Trophoblast cell (in vitro differentiated cells and primary cell): Measurements from ENCODE around the gene ASAP2.

ENCODE experiments used
- DNase-seq, 2 donors: peaks; one replicate each; pipeline ENCODE4 v3.0.0-alpha.2; 2016
- H2AFZ ChIP-seq: 2 replicates; pipeline ENCODE4 v1.6.1; 2013; ENCODE audit warnings: low read length, moderate library complexity, mild to moderate bottlenecking; ENCODE audit not compliant: insufficient read depth, poor library complexity
- H2AK5ac ChIP-seq: 2 replicates; pipeline ENCODE4 v1.6.1; 2013; ENCODE audit warnings: mild to moderate bottlenecking, low read length
- H2BK120ac ChIP-seq: 2 replicates; pipeline ENCODE4 v1.6.1; 2013; ENCODE audit warnings: low read length, mild to moderate bottlenecking, moderate library complexity; ENCODE audit not compliant: insufficient read depth, poor library complexity
- H2BK12ac ChIP-seq: 2 replicates; pipeline ENCODE4 v1.6.1; 2013; ENCODE audit warnings: mild to moderate bottlenecking, low read length, moderate library complexity
- H2BK5ac ChIP-seq: 2 replicates; pipeline ENCODE4 v1.6.1; 2013; ENCODE audit warnings: low read length, low read depth, moderate library complexity, mild to moderate bottlenecking; ENCODE audit not compliant: poor library complexity
- H3K14ac ChIP-seq: 2 replicates; pipeline ENCODE4 v1.6.1; 2013; ENCODE audit warnings: mild to moderate bottlenecking, low read length
- H3K18ac ChIP-seq: 2 replicates; pipeline ENCODE4 v1.6.1; 2013; ENCODE audit warnings: mild to moderate bottlenecking, low read length
- H3K23ac ChIP-seq: 2 replicates; pipeline ENCODE4 v1.6.1; 2013; ENCODE audit warnings: low read length
- H3K27ac ChIP-seq: 2 replicates; pipeline ENCODE4 v1.5.1; 2013; ENCODE audit warnings: low read depth, mild to moderate bottlenecking, inconsistent platforms, low read length, moderate library complexity
- H3K27me3 ChIP-seq: 2 replicates; pipeline ENCODE4 v1.6.1; 2013; ENCODE audit warnings: inconsistent platforms, mild to moderate bottlenecking, low read length, moderate library complexity; ENCODE audit not compliant: insufficient read depth
- H3K36me3 ChIP-seq, 2 experiments: 1 replicate in 1 of 2; 2 replicates in 1 of 2; pipeline ENCODE4 v1.6.1; 2013; ENCODE audit warnings: low read length in 2 of 2, mild to moderate bottlenecking in 2 of 2, moderate library complexity in 1 of 2; ENCODE audit not compliant: insufficient read depth in 2 of 2, control insufficient read depth in 1 of 2
- H3K4ac ChIP-seq: 2 replicates; pipeline ENCODE4 v1.6.1; 2013; ENCODE audit warnings: low read depth, mild to moderate bottlenecking, low read length, moderate library complexity
- H3K4me1 ChIP-seq, 2 experiments: 1 replicate in 1 of 2; 2 replicates in 1 of 2; pipeline ENCODE4 v1.6.1; 2013; ENCODE audit warnings: low read length in 2 of 2, mild to moderate bottlenecking in 2 of 2, moderate library complexity in 1 of 2; ENCODE audit not compliant: insufficient read depth in 2 of 2, control insufficient read depth in 1 of 2
- H3K4me2 ChIP-seq: 2 replicates; pipeline ENCODE4 v1.6.1; 2013; ENCODE audit warnings: inconsistent platforms, mild to moderate bottlenecking, low read length, moderate library complexity
- H3K4me3 ChIP-seq: 2 replicates; pipeline ENCODE4 v1.5.1; 2013; ENCODE audit warnings: mild to moderate bottlenecking, low read depth, low read length, inconsistent platforms
- H3K79me1 ChIP-seq: one replicate; pipeline ENCODE4 v1.6.1; 2013; ENCODE audit warnings: low read length
- H3K79me2 ChIP-seq: 2 replicates; pipeline ENCODE4 v1.6.1; 2013; ENCODE audit warnings: low read length, mild to moderate bottlenecking; ENCODE audit not compliant: control insufficient read depth, insufficient read depth, poor library complexity
- H3K9ac ChIP-seq: 2 replicates; pipeline ENCODE4 v1.6.1; 2013; ENCODE audit warnings: mild to moderate bottlenecking, low read length
- H3K9me3 ChIP-seq: 2 replicates; pipeline ENCODE4 v1.6.1; 2013; ENCODE audit warnings: low read depth, mild to moderate bottlenecking, control low read depth, inconsistent platforms, low read length; ENCODE audit not compliant: insufficient read depth
- H4K12ac ChIP-seq: 2 replicates; pipeline ENCODE4 v1.6.1; 2013; ENCODE audit warnings: low read depth, mild to moderate bottlenecking, low read length, moderate library complexity
- H4K8ac ChIP-seq: 2 replicates; pipeline ENCODE4 v1.6.1; 2013; ENCODE audit warnings: low read depth, mild to moderate bottlenecking, low read length, moderate library complexity
- H4K91ac ChIP-seq: one replicate; pipeline ENCODE4 v1.6.1; 2013; ENCODE audit warnings: low read depth, mild to moderate bottlenecking, low read length, moderate library complexity
- WGBS: extraction: QIAGEN DNeasy Blood & Tissue Kit; methylation state at CpG from one replicate; pipeline ENCODE4 v1.1.7; 2013; ENCODE audit warnings: missing lambda C conversion rate; ENCODE audit not compliant: insufficient read length, insufficient coverage; ENCODE audit errors: extremely low coverage; 5-methylcytosine and 5-hydroxymethylcytosine counted together

The ASAP2 gene

DNA sequence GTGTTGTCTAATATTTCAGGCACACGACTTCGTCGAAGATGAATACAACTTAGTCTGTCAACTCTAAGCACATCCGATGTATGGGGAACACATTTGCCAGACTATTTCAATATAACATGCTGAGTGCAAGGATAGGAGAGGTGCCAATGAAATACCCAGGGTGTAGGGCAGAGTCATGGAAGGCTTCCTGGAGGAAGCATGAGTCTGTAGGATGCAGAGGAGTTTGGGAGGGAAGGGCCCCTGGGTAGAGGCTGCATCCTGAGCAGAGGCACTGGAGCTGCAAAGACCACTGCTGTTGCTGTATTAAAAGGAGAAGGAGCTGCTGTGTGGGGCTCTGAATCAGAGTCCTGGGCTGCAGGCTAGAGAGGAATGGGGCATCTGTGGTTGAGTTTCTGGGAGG, 89.9 kb downstream of the ASAP2 start:
- H4K91ac ChIP-seq, result no peak overlapping the region
- no peak overlapping the region for H4K8ac ChIP-seq
- H3K4me1 ChIP-seq, result peaks cover 26 to 30% of the 10 kb centered on the region in 2 experiments
- H2AFZ ChIP-seq, result no peak overlapping the region
- no peak overlapping the region for H2AK5ac ChIP-seq
- H3K36me3 ChIP-seq, result peaks cover 2 to 5% of the 10 kb centered on the region in 2 experiments
- WGBS, result no CpG with 5 or more reads among the region's 4 CpGs
- H3K27me3 ChIP-seq, result no peaks in the 10 kb centered on the region
- no peak overlapping the region for H2BK12ac ChIP-seq
- no peak overlapping the region for H3K23ac ChIP-seq
- H3K4me3 ChIP-seq, result no peak overlapping the region
- no peaks in the 10 kb centered on the region for H3K79me2 ChIP-seq
- H3K9ac ChIP-seq, result no peak overlapping the region
- no peak overlapping the region for H3K4ac ChIP-seq
- no peak overlapping the region for H2BK5ac ChIP-seq
- H3K9me3 ChIP-seq, result peaks cover 2% of the 10 kb centered on the region
- H4K12ac ChIP-seq, result no peak overlapping the region
- H3K4me2 ChIP-seq, result no peak overlapping the region
- no peak overlapping the region for H3K27ac ChIP-seq
- peaks cover 12% of the 10 kb centered on the region for H3K79me1 ChIP-seq
- no peak for DNase-seq
- H2BK120ac ChIP-seq, result no peak overlapping the region
- H3K14ac ChIP-seq, result no peak overlapping the region
- H3K18ac ChIP-seq, result no peak overlapping the region

- no peak overlapping the region for H3K18ac ChIP-seq
- no peak overlapping the region for H3K27ac ChIP-seq
- no peak overlapping the region for H2BK120ac ChIP-seq
- no peak overlapping the region for H3K4ac ChIP-seq
- H2BK5ac ChIP-seq, result no peak overlapping the region
- H3K9ac ChIP-seq, result no peak overlapping the region
- no peak for DNase-seq
- no peak overlapping the region for H2AFZ ChIP-seq
- H2AK5ac ChIP-seq, result no peak overlapping the region
- H3K36me3 ChIP-seq, result peaks cover 2 to 5% of the 10 kb centered on the region in 2 experiments
- H3K4me3 ChIP-seq, result no peak overlapping the region
- peaks cover 2% of the 10 kb centered on the region for H3K9me3 ChIP-seq
- no CpG with 5 or more reads among the region's 6 CpGs for WGBS
- peaks cover 21 to 27% of the 10 kb centered on the region in 2 experiments for H3K4me1 ChIP-seq
- no peak overlapping the region for H2BK12ac ChIP-seq
- peaks cover 9% of the 10 kb centered on the region for H3K79me1 ChIP-seq
- H3K4me2 ChIP-seq, result no peak overlapping the region
- H4K12ac ChIP-seq, result no peak overlapping the region
- H4K8ac ChIP-seq, result no peak overlapping the region
- H3K14ac ChIP-seq, result no peak overlapping the region
- H4K91ac ChIP-seq, result no peak overlapping the region
- H3K79me2 ChIP-seq, result no peaks in the 10 kb centered on the region
- H3K27me3 ChIP-seq, result no peaks in the 10 kb centered on the region
- no peak overlapping the region for H3K23ac ChIP-seq
Measured at GRCh38 chr2:9297156-9297555, 90.5 kb downstream of the ASAP2 start.

DNA sequence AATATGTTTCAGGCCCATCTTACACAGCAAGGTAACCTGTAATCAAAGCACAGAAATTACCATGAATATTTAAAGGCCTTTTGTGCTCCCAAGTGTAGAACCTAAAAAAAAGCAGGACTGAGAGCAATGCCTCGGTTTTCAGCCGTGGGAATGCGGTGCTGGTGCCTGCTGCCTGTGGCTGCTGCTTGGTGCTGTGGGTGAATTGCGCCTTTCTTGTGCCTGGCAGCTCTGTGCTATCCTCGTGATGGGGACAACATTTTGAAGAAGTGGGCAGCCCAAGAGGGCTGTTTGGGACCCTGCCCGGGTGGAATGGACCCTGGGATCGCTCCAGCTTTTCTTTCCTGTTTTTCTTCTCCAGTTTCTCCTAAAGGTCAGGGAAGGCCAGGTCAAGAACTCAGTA, 91.2 kb downstream of the ASAP2 start:
- Histone ChIP-seq H3K23ac (no peak overlapping the region), H2BK120ac (no peak overlapping the region), H3K79me1 (peaks cover 6% of the 10 kb centered on the region), H3K36me3 (peaks cover 2 to 5% of the 10 kb centered on the region in 2 experiments), H2BK5ac (no peak overlapping the region), H3K27me3 (no peaks in the 10 kb centered on the region), H3K18ac (no peak overlapping the region), H3K4me3 (no peak overlapping the region), H4K8ac (no peak overlapping the region), H3K4ac (no peak overlapping the region), H2BK12ac (no peak overlapping the region), H3K9me3 (peaks cover 2% of the 10 kb centered on the region), H2AFZ (no peak overlapping the region), H3K4me2 (no peak overlapping the region), H4K12ac (no peak overlapping the region), H4K91ac (no peak overlapping the region), H3K9ac (no peak overlapping the region), H3K4me1 (peaks cover 17 to 23% of the 10 kb centered on the region in 2 experiments), H3K79me2 (no peaks in the 10 kb centered on the region), H3K27ac (no peak overlapping the region), H2AK5ac (no peak overlapping the region), H3K14ac (no peak overlapping the region)
- no CpG with 5 or more reads among the region's 7 CpGs for WGBS
- no peak for DNase-seq

- H2AK5ac ChIP-seq, result no peak overlapping the region
- peaks cover 2 to 5% of the 10 kb centered on the region in 2 experiments for H3K36me3 ChIP-seq
- no peak overlapping the region for H2BK5ac ChIP-seq
- H2AFZ ChIP-seq, result no peak overlapping the region
- no peak overlapping the region for H3K23ac ChIP-seq
- H3K27ac ChIP-seq, result no peak overlapping the region
- H3K4me3 ChIP-seq, result no peak overlapping the region
- no peak overlapping the region for H3K18ac ChIP-seq
- no peak overlapping the region for H4K91ac ChIP-seq
- no peak overlapping the region for H4K8ac ChIP-seq
- peaks cover 5% of the 10 kb centered on the region for H3K79me1 ChIP-seq
- no peak overlapping the region for H4K12ac ChIP-seq
- H2BK120ac ChIP-seq, result no peak overlapping the region
- peaks cover 2% of the 10 kb centered on the region for H3K9me3 ChIP-seq
- no peaks in the 10 kb centered on the region for H3K79me2 ChIP-seq
- no peaks in the 10 kb centered on the region for H3K27me3 ChIP-seq
- H3K14ac ChIP-seq, result no peak overlapping the region
- no peak overlapping the region for H3K4me2 ChIP-seq
- H2BK12ac ChIP-seq, result no peak overlapping the region
- no peak overlapping the region for H3K4ac ChIP-seq
- H3K4me1 ChIP-seq, result peaks cover 16 to 22% of the 10 kb centered on the region in 2 experiments
- WGBS, result no CpG with 5 or more reads among the region's 7 CpGs
- H3K9ac ChIP-seq, result no peak overlapping the region
- DNase-seq, result no peak
Measured at GRCh38 chr2:9298583-9298982, 92.0 kb downstream of the ASAP2 start.
